Left kidney (tissue), 2 donors: ENCODE results near the gene RABGGTA. TPM values are rescaled to one million over a fixed set of nuclear protein-coding genes. Genes with fewer than 3 reads are reported as not detected.

Source experiments
- DNase-seq: peaks from one replicate; pipeline ENCODE4 v3.0.0-alpha.2; 2013
- polyA plus RNA-seq: library from polyadenylated mRNA; unstranded; fragments of 120-200 nt; gene quantifications from one replicate; pipeline ENCODE4 v1.2.1, GENCODE V29; 2013; ENCODE audit not compliant: insufficient read length

Gene RABGGTA
- polyA plus RNA-seq, 1 donor = 18.8 TPM

DNA sequence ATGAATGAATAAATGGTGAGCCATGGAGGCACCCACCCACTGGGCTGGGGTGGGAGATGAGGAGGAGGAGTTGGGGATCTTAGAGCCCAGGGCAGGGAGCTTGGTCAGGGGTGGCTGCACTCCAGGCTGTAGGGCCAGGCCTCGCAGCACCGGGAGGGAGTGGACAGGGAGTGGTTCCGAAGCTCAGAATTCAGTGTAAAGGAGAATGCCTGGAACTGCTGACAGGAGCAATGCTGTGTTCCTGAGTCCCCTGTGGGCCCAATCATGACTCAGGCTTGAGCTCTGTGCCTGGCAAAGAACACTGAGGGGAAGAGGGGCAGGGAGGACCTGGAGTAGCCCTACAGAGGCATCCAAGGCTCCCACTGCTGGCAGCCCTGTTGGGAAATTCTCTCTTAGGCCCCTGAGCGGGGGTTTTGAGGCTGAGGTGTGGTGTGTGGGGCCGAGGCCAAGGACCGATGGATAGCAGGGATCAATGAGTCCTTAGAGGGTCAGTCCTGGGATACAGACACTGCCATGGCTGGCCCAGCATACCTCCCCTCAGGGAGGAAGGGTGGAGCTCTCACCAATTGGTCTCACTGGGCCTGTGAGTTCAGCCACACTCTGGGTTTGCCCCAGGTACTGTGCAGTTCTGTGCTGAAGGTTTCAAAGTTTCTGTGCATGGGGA, 9.5 kb upstream of the RABGGTA start:
- no peak for DNase-seq

DNA sequence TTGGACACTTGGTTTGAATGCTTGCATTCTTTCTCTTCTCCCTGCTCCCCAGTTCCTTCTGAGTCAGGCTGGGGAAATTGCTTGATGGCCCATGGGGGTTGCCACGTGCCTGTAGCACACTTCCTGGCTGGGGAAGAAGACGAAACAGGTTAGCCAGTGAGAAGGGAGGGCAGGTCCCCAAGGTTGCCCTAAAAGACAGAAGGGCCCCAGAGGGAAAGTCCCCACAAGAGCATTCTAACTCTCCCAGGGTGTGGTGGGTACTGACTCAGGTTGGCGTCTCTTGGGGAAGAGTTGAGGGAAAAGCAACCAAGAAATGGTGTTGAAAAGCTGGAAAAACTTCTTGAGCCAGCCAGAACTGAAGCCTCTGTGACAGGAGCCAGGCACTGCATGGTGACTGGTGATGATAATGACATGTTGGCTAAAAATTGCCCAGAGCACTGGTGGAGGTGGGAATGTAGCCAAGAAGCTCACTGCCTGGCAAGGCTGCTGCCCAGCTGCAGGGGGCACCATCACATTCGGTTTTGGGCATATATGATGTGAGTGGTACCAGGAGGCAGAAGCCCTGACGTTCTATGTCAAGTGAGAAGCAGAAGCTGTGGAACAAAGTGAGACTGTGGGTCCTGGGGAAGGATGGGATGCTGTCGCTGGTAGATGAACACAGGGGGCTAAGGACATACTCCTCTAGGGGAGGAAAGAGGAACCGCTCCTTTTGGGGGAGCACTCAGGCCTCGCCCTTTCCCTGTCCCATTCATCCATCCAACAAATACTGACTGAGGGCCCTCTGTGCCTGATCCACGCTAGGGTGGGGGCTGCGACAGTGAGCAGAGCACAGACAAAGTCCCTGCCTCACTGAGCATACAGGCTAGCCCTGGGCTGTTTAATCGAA, 8.1 kb upstream of the RABGGTA start:
- no peak for DNase-seq

DNA sequence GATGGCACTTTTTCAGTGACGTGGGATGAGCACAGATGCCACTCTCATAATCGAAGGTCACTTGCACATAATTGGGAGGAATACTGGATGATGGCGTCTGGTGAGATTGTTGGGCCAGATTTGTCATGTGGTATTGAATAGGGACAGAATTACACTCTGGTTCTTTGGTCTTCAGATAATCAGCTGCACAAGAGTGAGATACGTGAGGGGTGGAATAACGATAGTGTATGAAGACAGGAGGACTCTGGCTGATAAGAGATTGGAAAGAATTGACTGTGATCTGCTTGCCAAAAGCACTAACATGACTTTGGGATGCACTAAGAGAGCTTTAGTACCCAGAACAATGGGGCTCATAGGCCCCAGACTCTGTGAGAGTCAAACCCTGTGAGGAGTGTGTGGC, 7.0 kb upstream of the RABGGTA start:
- no peak for DNase-seq

DNA sequence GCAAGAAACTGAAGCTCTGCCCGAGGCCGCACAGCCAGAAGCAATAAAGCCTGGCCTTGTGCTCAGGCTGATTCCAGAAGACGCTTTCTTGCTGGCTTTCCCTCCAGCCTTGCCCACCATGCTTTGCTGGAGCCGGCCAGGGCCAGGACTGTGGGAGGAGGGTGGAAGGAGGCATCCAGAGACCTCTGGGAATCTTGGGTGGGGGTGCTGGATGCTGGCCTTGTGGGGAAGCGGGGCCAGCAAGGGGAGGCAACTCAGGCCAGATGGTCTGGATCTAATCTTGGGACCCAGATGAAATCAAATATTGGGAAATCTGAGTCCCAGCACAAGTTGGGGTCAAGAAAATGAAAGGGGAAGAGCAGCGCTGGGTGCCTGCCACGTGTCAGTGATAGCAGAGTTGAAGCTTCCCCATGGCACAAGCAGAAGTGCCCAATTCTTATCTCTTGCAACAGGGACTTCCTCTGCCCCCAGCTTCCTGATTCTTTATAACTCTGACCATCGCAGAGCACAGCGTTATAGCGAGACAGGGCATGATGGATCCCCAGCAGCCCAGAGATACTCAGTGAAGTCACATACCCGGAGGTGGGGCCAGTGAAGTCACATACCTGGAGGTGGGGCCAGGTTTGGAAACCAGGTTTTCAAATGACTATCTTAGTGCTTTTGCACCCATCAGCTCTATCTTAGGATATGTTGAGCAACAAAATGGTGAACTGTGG, 6.4 kb upstream of the RABGGTA start:
- no peak for DNase-seq

DNA sequence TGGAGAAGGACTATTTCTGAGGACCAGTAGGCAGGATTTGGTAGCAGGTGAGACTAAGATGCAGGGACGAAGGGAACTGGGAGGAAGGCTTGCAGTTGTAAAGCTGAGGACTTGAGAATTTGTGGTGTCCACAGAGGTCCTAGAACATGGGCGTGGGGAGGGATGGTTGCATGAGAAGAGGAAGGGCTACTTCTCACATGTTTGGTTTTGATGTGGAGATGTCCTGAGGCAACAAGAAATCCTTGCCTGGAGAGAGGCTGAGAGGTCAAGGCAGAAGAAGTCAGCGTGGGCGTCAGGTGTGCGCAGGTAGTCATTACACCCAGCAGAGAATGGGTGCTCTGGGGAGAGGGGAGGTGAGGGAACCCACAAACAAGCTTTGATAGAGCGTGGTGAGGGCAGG, 5.7 kb upstream of the RABGGTA start:
- DNase-seq = no peak

DNA sequence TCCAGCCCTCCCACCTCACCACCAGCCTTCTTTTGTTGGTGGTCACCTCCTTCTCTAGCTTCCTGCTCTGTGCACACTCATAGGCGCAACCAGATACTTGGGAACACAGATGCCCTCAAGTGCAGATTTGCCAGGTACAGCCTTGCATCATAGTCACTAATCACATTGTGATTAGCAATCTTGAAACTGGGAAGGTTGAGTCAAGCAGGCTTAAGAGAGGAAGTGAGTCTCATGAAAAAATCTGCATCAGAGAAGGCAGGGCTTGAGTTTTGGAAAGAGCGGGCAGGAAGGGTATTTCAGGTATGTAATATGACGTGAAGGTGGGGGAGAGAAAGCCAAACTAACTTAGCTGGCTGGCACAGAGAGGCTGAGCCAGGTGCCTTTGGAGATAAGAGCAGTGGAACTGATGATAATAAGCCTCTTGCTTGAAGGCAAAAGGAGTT, 2.7 kb upstream of the RABGGTA start:
- no peak for DNase-seq

DNA sequence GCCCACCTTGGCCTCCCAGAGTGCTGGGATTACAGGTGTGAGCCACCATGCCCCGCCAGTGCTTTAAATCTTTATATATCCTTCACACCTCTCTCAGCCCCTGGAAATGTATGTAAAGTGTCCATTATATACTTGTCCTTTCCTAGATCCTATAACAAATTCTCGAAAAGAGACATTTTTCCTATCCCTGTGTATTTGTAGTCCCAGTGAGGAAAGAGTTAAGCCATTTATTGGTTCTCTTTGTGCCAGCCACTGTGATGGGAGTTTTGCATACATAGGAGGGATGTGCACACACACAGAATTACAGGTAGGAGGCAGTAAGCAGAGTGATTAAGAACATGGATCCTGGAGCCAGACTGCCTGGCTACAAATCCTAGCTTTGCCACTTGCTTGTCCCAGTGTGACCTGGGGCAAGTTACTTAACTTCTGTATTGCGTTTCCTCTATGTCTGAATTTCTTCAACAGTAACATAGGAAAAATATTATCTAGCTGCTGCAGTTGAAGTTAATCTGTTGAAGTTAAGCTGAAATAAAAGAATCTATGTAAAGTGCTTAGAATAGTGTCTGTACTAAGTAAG, 2.1 kb upstream of the RABGGTA start:
- DNase-seq = no peak

DNA sequence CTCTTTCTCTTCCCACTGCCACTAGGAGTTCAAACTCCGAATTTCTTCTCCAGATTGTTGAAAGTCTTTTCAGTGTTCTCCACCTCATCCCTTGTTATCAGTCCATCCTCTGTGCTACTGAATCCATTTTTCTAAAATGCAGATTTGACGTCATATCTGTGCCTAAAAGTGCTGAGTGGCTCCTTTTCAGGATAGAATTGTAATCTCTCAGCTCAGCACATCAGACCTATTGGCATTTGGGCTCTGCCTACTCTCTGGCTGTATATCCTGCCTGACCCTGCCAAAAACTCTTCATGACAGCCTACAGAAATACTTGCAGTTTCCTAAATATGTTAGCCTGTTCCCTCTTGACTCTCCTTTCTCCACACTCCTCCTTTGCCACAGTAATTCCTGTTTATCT, 1.1 kb upstream of the RABGGTA start:
- no peak for DNase-seq

DNA sequence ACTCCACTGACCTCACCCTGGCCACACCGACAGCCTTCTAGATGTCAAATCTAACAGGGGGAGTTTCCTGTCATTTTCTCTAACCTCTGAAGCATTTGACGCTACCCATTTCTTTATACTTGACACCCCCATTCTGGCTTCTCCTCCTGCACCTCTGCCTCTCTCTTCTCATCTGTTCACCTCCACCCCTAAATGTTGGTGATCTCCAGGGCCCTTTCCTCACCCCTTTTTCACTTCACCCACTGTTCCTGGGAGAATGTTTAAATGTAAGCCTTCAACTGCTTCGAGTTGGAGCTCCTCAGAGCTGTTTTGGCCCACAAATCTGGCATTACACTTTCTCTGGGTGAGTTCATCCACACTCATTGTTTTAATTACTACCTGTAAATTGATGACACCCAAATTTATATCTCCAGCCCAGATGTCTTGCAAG, 452 bp upstream of the RABGGTA start:
- DNase-seq = no peak

DNA sequence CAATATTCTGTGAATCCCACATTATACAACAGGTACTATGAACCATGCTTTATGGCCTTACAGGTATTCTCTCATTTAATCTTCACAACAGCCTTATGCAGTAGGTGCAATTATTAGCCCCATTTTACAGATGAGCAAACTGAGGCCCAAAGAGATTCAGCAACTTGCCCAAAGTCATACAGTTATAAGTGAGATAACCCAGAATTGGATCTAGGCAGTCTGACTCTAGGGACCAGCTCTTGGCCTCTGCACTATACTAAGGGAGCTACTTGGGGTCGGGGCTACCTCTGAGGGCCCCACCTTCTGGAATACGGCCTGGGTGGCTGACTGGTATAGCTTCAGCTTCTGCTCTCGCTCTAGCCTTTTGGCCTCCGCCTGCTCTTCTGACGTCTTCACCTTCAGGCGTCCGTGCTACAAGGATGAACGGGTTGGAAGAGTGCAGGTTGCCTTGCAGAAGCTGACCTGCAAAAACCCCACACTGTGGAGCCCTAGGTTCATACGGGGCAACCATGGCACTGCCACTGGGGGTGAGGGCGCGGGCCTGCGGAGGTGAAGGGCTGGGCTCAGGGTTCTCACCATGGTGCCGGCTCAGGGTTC, 762 bp downstream of the RABGGTA start:
- DNase-seq = no peak

DNA sequence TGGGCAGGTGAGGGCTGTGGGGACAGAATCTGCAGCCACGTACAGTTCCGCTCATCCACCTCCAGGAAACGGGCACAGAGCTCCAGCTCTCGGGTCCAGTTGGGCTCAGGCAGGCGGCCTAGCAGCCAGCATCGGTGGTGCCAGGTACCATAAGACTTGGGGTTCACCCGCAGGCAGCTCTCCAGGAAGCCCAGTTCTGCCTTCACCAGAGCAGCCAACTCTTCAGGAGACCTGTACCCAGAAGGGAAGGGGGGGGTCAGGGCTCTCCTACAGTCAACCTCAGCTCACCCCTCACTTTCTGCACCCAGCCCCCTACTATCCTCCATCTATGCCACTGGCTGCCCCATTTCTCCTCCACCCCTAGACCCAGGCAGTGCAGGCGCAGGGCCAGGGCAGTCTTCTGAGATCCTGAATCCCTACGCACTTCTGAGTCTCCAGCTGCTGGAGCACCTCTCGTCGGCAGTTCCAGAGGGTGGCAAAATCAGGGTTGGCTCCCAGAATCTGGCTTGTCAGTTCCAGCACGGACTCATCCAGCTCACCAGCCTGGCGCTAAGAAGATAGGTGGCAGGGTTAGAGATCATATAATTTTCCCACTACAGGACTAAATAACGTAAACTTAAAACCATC, 1.4 kb downstream of the RABGGTA start:
- no peak for DNase-seq

DNA sequence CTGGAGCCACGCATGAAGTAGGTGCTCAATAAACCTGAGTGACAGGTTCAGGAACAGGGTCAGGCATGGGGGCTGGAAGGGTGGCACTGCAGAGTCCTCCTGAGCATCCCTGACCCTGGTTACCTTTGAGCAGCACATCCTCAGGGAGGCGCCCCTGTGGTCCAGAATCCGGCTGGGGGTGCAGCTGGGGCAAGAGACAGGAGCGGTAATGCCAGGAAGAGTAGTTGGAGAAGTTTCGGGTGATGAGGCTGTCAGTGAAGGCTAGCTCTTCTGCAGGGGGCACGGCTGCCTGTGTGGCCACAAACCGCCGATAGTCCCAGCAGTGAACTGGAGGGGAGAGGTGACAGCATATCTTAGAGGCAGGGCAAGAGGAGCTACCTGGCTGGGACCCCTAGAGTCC, 2.0 kb downstream of the RABGGTA start:
- DNase-seq = no peak

DNA sequence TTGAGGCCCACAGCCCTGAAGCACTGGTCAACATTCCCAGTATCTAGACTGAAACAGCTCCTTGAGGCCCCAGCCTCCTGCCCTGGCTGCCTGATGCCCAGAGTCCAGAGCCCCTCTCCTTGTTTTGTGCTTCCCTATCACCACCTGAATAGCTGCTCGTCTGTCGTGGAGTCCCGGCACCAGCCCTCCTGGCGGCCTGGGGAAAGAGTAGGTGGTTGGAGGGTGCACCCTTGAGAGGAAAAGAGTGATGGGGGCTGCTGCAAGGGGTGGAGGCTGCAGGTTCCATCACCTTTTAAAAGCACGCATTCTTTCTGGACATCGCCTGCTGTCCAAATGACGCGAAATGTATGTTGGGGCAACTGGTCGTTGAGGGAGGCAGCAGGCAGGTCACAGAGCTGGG, 3.2 kb downstream of the RABGGTA start:
- no peak for DNase-seq

DNA sequence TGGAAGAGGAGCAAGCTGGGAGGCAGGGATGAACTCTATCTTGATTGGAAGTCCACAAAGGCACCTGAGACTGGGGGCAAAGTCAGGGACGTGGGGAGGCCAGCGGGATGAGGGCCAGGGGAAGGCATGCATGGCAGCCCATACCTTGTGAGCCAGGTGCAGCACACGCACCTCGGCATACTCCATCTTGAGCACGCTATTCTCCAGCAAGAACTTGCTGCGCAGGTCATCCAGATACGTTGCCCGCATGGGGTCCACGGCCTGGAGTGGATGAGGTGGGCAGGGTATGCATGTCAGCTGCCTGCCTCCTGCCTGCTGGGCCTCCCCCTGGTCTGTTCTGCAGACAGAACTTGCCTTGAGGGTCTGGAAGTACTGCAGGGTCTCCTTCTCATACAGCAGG, 3.9 kb downstream of the RABGGTA start:
- DNase-seq = no peak

DNA sequence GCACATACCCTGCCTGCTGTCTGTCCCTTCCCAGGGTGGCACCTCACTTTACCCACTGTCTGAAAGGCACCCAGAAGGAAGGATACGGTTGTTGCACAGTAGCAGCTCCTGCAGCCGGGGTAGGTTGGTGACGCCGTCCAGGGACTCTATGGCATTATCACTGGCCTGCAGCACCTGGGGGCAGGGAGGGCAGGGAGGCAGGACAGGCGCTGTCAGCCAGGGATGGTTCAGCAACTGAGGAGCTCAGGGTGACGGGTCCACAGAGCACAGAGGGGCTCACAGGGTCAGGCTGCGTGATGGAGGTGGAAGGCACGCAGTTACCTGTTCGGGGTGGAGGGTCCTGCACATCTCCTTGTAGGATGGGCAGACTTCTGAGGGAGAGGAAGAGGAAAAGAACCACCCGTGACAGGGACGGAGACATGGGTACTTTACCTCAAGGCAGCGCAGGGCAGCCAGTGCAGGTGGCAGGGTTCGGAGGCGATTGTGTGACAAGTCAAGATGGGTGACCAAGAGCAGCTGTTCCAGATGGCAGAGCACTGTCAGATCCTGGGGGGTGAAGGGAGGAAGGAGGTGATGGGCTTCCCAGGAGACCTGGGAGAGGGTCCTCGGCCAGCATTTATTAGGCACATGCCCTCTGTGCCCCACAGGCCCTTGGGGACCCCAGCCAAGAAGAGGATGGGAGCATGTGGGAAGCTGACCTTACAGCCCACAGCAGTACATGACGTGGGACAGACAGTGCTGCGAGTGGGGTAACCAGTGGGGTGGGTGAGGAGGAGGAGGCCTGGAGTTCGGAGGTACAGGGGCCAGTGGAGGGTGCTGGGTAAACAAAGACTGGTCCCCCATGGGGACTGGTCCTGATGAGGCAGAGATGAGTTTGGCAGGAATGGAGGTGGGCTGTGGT, 4.8 kb downstream of the RABGGTA start:
- no peak for DNase-seq

DNA sequence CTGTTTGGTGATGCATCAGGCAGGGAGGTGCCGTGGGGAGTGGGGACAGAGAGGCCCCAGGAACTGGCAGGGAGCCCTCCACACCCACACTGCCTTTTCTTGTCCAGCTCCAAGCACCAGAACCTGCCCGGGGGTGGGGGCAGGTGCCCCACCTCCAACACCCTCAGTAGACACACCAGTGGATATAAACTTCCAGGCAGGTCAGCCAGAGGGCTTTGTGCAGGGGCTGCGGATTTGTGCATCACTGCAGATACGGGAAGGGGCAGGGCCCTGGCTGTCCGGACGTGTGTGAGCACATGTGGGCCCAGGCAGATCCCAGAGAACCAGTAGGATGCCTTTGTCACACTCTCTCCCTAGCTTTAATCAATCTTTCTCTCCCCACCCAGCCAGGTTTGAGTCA, 7.1 kb downstream of the RABGGTA start:
- no peak for DNase-seq

DNA sequence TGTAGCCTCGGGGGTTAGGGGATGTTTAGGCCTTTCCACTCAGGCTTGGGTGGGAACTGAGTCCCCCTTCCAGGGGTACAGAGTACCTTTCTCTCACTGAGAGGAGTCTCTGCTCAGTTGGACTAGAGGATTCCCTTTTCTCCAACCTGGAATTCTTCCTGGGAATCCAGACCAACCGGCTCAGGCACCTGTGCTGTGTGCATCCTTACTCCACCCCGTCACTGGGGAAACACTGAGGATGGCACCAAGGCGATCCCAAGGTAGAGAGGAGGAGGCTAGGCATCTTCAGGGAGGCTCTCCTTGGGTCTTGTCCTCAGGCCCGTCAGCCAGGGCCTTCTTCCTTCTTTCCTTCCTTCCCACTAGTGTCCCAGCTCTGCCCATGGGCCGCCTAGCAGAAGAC, 7.5 kb downstream of the RABGGTA start:
- no peak for DNase-seq

DNA sequence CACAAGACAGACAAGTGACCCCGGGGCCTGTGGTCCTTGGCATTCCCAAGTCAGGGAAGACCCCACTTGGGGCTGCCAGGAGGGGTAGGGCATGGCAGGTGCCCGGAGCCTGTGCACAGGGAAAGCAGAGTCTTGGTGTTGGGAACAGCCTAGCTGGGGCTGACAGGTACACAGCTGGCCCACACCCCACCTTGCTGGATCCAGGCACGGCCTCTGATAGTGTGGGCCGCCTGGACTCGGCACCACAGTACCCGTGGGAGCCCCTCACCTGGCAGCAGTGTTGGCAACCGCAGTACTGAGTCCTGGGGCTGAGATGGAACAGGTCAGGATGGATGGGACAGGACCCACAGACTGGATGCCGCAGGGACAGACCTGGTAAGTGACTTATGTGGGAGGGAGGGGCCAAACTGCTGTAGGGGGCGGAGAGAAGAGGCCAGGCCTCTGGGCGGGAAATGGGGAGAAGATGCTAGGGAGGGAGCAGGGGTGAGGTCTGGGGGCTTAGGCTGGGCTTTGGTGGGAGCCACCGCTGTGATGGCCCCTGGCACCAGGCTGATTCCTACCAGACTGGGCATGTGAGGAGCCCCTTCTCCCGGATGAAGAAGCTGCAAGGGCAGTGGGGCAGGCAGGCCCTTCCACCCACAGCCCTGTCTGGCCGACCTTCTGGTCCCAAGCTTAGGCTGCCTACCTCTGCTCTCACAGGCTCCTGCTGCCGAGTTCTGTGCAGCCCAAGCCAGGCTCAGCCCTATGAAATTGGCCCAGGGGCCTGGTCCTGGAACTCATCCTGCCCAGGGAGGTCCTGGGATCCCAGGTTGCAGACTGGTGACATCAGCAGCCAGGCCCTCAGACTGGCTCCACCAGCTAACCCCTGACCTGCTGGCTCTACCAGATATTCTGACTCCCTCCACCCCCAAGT, 8.3 kb downstream of the RABGGTA start, which contains the start of gene TGM1:
TGM1 (minus strand) TSS at position 357 of the 913 bp plus-strand sequence. CDS start 825 bp downstream, outside the sequence.
- no peak for DNase-seq

DNA sequence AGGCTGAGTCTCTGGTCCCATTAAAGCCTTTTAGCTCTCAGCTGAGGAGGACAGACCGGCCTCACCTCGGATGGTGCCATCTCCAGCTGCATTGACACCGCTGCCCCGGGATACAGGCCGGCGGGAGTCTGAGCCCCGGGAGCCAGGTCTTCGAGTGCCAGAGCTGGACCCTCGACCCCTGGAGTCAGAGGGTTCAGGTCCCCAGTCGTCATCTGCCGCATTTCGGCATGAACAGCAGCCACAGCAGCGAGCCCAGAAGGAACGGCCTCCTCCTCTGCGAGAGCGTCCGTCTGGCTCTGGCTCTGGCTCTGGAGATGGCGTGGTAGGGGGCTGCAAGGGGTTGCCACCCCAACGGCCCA, 9.4 kb downstream of the RABGGTA start:
- no peak for DNase-seq
